ENCODE results near the gene ATXN7. TPM values are rescaled to one million over a fixed set of nuclear protein-coding genes. Genes with fewer than 3 reads are reported as not detected.

The ATXN7 gene
- total RNA-seq, 8 experiments from 2014 or later: 5.1 to 35.5 (median 10.4) TPM

DNA sequence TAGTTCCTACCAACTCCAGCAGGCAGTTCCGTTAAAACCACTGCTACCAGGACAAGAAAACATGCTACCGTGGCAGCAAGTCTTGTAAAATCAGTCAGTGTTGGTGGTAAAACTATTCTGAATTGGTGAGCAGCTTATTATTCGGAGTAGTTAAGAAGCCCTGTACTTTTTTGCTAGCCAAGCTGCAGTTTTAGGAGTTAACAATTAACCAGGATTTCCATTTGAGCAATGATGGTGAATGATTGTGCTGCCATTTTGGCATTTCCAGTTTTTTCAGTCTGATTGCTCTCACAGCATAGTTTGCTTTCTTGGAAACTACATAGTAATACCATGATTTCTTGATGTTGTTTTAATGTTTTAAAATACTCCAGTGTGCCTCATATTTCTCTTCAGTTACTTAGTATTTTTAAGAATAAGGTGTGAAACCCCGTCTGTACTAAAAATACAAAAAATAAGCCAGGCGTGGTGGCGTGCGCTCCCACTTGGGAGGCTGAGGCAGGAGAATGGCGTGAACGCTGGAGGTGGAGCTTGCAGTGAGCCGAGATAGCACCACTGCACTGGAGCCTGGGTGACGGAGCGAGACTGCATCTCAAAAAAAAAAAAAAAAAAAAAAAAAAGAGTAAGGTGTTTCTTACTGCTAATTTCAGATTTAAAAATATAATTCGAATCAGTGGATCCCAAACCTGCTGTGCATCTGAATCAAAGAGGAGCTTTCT, 92.3 kb downstream of the ATXN7 start:
- ATAC-seq (replicated peaks in 6 of 8): no peak
- H3K4me1 ChIP-seq (replicated peaks in 1 of 2): peaks cover 0 to 27% of the 10 kb centered on the region in 2 donors
- WGBS, 10 experiments: 45 to 100% (median 74%) methylated on average over 1 to 13 of the region's 13 CpGs
- no peak overlapping the region for H3K4me3 ChIP-seq
- in situ Hi-C loops (cut with MboI; ENCODE audit: low pct_unique_long_range_greater_than_20kb in 2 of 9, low sequenced_read_pairs in 9 of 9, unreplicated experiment in 9 of 9): no loop called here
- H3K27ac ChIP-seq: no peak overlapping the region

DNA sequence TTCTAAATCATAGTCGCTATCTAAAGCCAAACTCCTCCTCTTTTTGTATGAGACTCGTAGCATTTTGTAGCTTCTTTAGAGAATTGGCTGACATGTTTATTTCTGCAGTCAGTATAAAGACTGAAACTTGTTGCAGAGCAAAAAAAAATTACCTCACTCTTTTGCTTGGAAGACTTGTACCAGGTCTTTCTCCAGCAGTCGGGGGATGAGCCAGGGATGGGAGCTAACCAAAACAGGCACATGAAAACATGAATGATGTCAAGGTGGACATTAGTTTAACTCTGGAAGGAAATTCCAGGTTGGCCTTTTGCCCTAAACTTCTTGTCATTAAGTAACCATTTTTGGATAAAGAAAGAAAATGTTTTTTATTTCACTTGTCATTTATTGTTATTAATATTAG, 95.5 kb downstream of the ATXN7 start:
- no peak overlapping the region for H3K27ac ChIP-seq
- peaks cover 2 to 20% of the 10 kb centered on the region in 2 donors for H3K4me1 ChIP-seq (replicated peaks in 1 of 2)
- H3K4me3 ChIP-seq: no peak overlapping the region
- WGBS, 10 experiments: 22 to 86% (median 52%) methylated on average over 1 to 3 of the region's 3 CpGs; no CpG with 5 or more reads in 1 of the 10 experiments
- no peak for ATAC-seq (replicated peaks in 6 of 8)
- in situ Hi-C loops (cut with MboI; ENCODE audit: low pct_unique_long_range_greater_than_20kb in 2 of 9, low sequenced_read_pairs in 9 of 9, unreplicated experiment in 9 of 9): no loop called here

DNA sequence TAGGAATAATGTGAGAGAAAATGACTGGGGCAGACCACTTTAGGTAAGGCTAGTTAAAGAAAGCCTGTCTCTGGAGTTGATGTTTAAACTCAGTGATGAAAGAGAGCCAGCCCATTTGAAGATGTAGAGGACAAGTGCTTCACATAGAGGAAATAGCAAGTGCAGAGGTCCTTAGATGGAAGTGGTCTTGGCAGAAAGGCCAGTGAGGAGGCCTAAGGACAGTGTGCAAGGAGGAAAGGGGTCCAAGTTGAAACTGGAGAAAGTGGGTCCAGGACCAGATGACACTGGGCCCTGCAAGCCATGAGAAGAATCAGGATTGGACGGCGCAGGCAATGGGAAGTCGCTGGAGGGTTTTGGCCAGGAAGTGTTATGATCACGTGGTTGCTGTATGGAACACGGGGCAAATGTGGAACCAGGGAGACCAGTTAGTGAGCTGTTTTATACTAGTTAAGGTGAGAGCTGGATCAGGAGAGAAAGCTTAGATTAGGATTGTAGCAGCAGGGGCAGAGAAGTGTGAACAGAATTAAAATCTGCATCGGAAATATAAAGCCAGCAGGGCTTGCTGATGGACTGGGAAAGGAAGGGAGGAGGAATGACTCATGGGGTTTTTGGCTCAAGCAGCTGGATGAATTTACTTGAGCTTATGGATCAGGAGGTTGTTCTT, 96.5 kb downstream of the ATXN7 start:
- in situ Hi-C loops (cut with MboI; ENCODE audit: low pct_unique_long_range_greater_than_20kb in 2 of 9, low sequenced_read_pairs in 9 of 9, unreplicated experiment in 9 of 9): no loop called here
- WGBS, 10 experiments: 0 to 83% (median 62%) methylated on average over 1 to 6 of the region's 6 CpGs; no CpG with 5 or more reads in 2 of the 10 experiments
- Histone ChIP-seq H3K27ac (no peak overlapping the region), H3K4me1 (replicated peaks in 1 of 2) (peaks cover 7 to 17% of the 10 kb centered on the region in 2 donors), H3K4me3 (no peak overlapping the region)
- ATAC-seq (replicated peaks in 6 of 8): peak; percentile 14 to 90 (median 54)

DNA sequence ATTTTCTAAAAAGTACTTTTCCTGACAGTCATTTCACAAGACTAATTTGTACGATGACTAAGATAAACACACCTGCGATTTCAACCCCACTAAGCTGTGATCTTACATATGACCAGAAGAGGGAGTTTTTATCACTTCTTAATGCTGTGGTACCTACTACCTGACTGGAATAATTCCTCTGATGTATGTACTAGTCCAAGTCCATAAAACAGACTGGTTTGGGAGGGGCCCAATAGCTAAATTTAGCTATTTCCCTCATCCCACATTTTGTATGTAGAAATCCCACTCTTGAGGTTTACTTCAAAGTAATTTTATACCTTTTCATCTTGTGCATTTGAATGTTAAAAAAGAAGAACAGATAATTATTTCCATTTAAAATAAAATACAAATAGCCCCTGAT, 98.2 kb downstream of the ATXN7 start:
- 10 to 100% (median 71%) methylated on average over 1 to 2 of the region's 2 CpGs; no CpG with 5 or more reads in 2 of the 10 experiments for whole genome bisulfite sequencing, 10 experiments
- ATAC-seq (replicated peaks in 6 of 8): peak in 3 of 8 experiments; percentile 16 to 53 (median 47)

DNA sequence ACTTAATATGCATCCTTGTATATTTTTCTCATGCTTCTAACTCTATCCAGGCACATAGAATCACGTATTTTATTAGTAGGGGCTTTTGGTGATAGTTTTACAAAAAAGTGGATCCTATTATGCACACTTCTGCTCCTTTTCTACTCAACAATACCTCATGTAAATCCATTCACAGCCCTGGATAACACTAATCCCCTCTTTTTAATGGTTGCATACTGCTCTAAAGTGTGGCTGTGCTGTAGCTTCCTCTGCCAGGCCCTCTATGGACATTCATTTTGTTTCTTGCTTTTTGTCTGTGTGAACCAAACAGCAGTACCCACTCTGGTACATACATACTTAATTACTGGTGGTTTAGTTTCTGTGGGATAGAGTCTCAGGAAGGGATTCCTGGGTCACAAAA, 99.8 kb downstream of the ATXN7 start:
- ATAC-seq (replicated peaks in 6 of 8): no peak
- H3K4me3 ChIP-seq: no peak overlapping the region
- no peak overlapping the region for H3K27ac ChIP-seq
- H3K4me1 ChIP-seq (replicated peaks in 1 of 2): peaks cover 13 to 20% of the 10 kb centered on the region in 2 donors
- WGBS, 10 experiments: 57 to 100% (median 83%) methylated on average over 1 of the region's 1 CpG; no CpG with 5 or more reads in 1 of the 10 experiments
- in situ Hi-C loops (cut with MboI; ENCODE audit: low pct_unique_long_range_greater_than_20kb in 2 of 9, low sequenced_read_pairs in 9 of 9, unreplicated experiment in 9 of 9): no loop called here

More for the DNA sequence above, 98.2 kb downstream of the ATXN7 start:
- Histone ChIP-seq H3K4me3 (no peak overlapping the region), H3K4me1 (replicated peaks in 1 of 2) (peaks cover 3 to 7% of the 10 kb centered on the region in 2 donors), H3K27ac (no peak overlapping the region)
- in situ Hi-C loops (cut with MboI; ENCODE audit: low pct_unique_long_range_greater_than_20kb in 2 of 9, low sequenced_read_pairs in 9 of 9, unreplicated experiment in 9 of 9): no loop called here

DNA sequence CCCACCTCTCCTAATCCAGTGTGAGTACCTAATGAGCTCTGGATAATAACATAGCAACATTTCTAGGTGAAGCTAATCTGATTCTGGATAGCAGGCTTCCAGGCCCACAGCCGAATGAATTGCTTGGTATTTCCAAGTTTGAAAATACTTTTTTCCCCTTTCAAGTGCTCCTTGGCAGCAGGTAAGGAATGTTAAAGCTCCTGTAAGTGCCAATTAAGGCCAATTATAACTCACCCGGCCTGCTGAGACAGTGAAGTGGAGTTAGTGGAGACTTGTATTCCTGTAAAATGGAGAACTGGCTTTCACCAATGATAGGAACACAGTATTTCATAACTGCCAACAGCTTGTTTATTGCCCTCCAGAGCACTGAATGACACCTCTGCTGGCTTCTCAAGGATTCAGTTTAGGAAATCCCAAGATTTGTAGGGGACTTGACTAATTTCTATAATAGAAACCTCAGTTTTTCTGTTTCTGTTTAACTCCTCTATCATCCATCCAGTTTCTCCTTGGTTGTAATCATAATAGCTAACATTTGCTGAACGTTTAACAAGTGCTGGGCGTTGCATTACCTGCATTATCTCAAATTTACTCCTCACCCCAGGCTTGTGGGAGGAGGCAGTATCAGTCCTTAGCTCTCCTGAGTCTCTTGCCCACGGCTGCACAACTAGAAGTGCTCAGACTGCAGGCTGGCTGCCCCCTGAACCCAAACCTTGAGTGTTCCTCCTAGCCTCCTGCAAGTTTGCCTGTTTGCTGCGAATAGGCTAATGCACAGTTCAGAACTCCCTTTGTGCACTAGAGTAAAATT, 101.2 kb downstream of the ATXN7 start:
- H3K27ac ChIP-seq: no peak overlapping the region
- in situ Hi-C loops (cut with MboI; ENCODE audit: low pct_unique_long_range_greater_than_20kb in 2 of 9, low sequenced_read_pairs in 9 of 9, unreplicated experiment in 9 of 9): no loop called here
- WGBS, 10 experiments: 18 to 82% (median 66%) methylated on average over 1 to 4 of the region's 6 CpGs; no CpG with 5 or more reads in 2 of the 10 experiments
- no peak overlapping the region for H3K4me3 ChIP-seq
- peaks cover 22 to 34% of the 10 kb centered on the region in 2 donors for H3K4me1 ChIP-seq (replicated peaks in 1 of 2)
- peak in 1 of 8 experiments; percentile 34 for ATAC-seq (replicated peaks in 6 of 8)

GRCh38 chr3:63966007-63966406, 102.3 kb downstream of the ATXN7 start:
- no peak for ATAC-seq (replicated peaks in 6 of 8)
- Histone ChIP-seq H3K27ac (no peak overlapping the region), H3K4me3 (no peak overlapping the region), H3K4me1 (replicated peaks in 1 of 2) (peaks cover 30 to 45% of the 10 kb centered on the region in 2 donors)
- in situ Hi-C loops (cut with MboI; ENCODE audit: low pct_unique_long_range_greater_than_20kb in 2 of 9, low sequenced_read_pairs in 9 of 9, unreplicated experiment in 9 of 9): no loop called here
- WGBS, 10 experiments: 67 to 100% (median 88%) methylated on average over 1 to 4 of the region's 4 CpGs; no CpG with 5 or more reads in 2 of the 10 experiments

DNA sequence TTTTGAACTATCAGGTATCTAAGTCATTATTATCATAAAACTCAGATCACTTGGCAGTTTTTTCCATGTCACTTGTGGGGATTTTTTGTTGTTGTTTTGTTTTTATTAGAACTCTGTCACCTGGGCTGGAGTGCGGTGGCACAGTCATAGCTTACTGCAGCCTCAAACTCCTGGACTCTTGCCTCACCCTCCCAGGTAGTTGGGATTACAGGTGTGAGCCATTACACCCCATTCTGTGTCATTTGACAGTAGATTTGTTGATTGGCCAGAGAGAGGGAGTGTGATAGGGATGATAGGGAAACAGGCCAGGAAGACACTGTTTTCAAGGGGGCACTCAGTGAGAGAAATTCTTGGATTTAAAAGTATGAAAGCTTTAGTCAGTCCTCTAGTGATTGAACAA, 103.2 kb downstream of the ATXN7 start:
- 80 to 100% (median 100%) methylated on average over 1 of the region's 1 CpG; no CpG with 5 or more reads in 4 of the 10 experiments for WGBS, 10 experiments
- Histone ChIP-seq H3K4me1 (replicated peaks in 1 of 2) (peaks cover 34 to 54% of the 10 kb centered on the region in 2 donors), H3K4me3 (no peak overlapping the region), H3K27ac (no peak overlapping the region)
- ATAC-seq (replicated peaks in 6 of 8): no peak
- in situ Hi-C loops (cut with MboI; ENCODE audit: low pct_unique_long_range_greater_than_20kb in 2 of 9, low sequenced_read_pairs in 9 of 9, unreplicated experiment in 9 of 9): no loop called here

GRCh38 chr3:63967675-63968611, 104.3 kb downstream of the ATXN7 start:
- peak in 7 of 8 experiments; percentile 38 to 79 (median 64) for ATAC-seq (replicated peaks in 6 of 8)
- WGBS, 10 experiments: 18 to 63% (median 31%) methylated on average over 1 to 10 of the region's 11 CpGs
- Histone ChIP-seq H3K27ac (peak overlapping the region in 1 of 2 donors; percentile 5), H3K4me3 (peak overlapping the region in 2 of 5 donors; percentile 11), H3K4me1 (replicated peaks in 1 of 2) (peaks cover 43 to 64% of the 10 kb centered on the region in 2 donors)
- in situ Hi-C loops (cut with MboI; ENCODE audit: low pct_unique_long_range_greater_than_20kb in 2 of 9, low sequenced_read_pairs in 9 of 9, unreplicated experiment in 9 of 9): no loop called here

DNA sequence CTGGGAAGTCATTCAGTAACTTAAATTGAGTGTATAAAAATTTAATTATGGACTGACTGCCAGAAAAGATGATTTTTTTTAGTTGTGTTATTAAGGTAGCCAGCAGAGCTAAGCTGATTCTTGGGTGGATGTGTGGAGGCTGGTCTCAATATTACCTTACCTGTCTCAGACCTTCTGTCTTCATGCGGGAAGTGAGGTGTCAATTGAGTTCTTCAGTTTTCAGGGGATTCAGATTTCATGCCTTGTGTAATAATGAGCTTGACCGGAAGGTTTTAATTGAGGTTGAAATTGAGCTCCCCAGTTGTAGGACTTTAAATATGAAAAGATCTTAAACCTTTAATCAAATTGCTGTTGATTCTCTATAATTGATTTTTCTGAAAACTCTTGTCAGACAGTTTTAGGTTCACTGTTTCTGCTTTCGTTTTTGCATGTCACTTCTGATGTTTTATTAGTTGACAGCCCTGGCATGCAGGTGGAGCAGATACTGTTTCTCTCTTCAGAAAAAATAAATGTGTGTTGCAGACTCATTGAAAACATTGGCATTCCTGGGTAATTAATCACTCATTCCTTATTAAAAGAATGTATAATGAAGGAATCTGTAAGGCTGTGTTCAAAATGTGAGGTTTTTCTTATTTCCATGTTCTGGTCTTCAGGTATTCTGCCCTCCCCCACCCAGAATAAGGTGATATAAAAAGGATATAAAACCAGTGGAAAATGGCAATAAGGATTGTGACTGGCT, 105.1 kb downstream of the ATXN7 start:
- Histone ChIP-seq H3K4me1 (replicated peaks in 1 of 2) (peaks cover 45 to 67% of the 10 kb centered on the region in 2 donors), H3K4me3 (no peak overlapping the region), H3K27ac (no peak overlapping the region)
- in situ Hi-C loops (cut with MboI; ENCODE audit: low pct_unique_long_range_greater_than_20kb in 2 of 9, low sequenced_read_pairs in 9 of 9, unreplicated experiment in 9 of 9): no loop called here
- WGBS, 10 experiments: 0 to 83% (median 35%) methylated on average over 1 to 3 of the region's 3 CpGs; no CpG with 5 or more reads in 1 of the 10 experiments
- ATAC-seq (replicated peaks in 6 of 8): no peak

DNA sequence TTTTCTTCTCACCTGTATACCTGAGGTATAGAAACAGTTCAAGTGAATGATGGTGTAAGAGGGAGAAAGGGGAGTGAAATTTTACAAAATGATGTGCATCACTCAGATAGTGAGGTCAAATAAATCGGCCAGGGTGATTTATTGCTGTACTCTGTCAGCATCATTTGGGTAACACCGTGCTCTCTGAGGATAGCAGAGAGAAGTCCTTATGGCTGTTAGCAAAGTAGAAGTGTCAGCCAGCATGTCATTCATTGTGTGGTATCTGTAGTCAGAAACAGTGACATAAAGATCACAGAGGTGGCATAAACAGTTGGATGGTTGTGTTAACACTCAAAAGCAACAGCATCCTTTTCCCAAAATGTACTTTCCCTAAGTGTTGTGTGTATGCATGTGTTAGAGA, 106.2 kb downstream of the ATXN7 start:
- Histone ChIP-seq H3K27ac (no peak overlapping the region), H3K4me3 (no peak overlapping the region), H3K4me1 (replicated peaks in 1 of 2) (peaks cover 45 to 60% of the 10 kb centered on the region in 2 donors)
- ATAC-seq (replicated peaks in 6 of 8): no peak
- WGBS, 10 experiments: 0 to 74% (median 25%) methylated on average over 1 to 2 of the region's 2 CpGs; no CpG with 5 or more reads in 1 of the 10 experiments
- in situ Hi-C loops (cut with MboI; ENCODE audit: low pct_unique_long_range_greater_than_20kb in 2 of 9, low sequenced_read_pairs in 9 of 9, unreplicated experiment in 9 of 9): no loop called here

Measured in motor neuron (in vitro differentiated cells).